Measurements from ENCODE around the gene TDRD6.

The TDRD6 gene

DNA sequence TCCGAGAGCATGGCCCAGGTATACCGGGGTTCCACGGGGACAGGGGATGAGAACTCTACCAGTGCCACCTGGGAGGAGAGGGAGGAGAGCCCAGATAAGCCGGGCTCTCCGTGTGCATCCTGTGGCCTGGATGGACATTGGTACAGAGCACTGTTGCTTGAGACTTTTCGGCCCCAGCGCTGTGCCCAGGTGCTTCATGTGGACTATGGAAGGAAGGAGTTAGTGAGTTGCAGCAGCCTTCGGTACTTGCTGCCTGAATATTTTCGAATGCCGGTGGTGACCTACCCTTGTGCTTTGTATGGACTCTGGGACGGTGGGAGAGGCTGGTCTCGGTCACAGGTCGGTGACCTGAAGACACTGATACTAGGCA is 1.3 kb downstream of the TDRD6 start:
- H3K9me3 ChIP-seq (ENCODE audit: insufficient read depth, low read depth, low read length), result no peaks in the 10 kb centered on the region
- H3K4me1 ChIP-seq (ENCODE audit: insufficient read depth, low read length), result no peaks in the 10 kb centered on the region
- H3K4me3 ChIP-seq (ENCODE audit: low read length), result no peak overlapping the region
- no peaks in the 10 kb centered on the region for H3K36me3 ChIP-seq (ENCODE audit: insufficient read depth, low read depth, low read length)
- no peak overlapping the region for H3K27ac ChIP-seq (ENCODE audit: low read length)
- no peaks in the 10 kb centered on the region for H3K27me3 ChIP-seq (ENCODE audit: insufficient read depth, low read length)
- H3K9ac ChIP-seq (ENCODE audit: low read depth, low read length), result no peak overlapping the region

DNA sequence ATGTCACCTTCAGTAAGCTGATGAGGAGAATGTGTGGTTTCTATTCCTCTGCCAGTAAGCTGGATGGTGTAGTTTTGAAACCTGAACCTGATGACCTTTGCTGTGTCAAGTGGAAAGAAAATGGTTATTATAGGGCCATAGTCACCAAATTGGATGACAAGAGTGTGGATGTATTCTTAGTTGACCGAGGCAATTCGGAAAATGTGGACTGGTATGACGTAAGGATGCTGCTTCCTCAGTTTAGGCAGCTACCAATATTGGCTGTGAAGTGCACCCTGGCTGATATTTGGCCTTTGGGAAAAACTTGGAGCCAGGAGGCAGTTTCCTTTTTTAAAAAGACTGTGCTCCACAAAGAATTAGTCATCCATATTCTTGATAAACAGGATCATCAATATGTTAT is 2.0 kb downstream of the TDRD6 start:
- H3K4me3 ChIP-seq (ENCODE audit: low read length), result no peak overlapping the region
- H3K4me1 ChIP-seq (ENCODE audit: insufficient read depth, low read length), result no peaks in the 10 kb centered on the region
- H3K27me3 ChIP-seq (ENCODE audit: insufficient read depth, low read length), result no peaks in the 10 kb centered on the region
- no peaks in the 10 kb centered on the region for H3K9me3 ChIP-seq (ENCODE audit: insufficient read depth, low read depth, low read length)
- no peaks in the 10 kb centered on the region for H3K36me3 ChIP-seq (ENCODE audit: insufficient read depth, low read depth, low read length)
- H3K9ac ChIP-seq (ENCODE audit: low read depth, low read length), result no peak overlapping the region
- no peak overlapping the region for H3K27ac ChIP-seq (ENCODE audit: low read length)

DNA sequence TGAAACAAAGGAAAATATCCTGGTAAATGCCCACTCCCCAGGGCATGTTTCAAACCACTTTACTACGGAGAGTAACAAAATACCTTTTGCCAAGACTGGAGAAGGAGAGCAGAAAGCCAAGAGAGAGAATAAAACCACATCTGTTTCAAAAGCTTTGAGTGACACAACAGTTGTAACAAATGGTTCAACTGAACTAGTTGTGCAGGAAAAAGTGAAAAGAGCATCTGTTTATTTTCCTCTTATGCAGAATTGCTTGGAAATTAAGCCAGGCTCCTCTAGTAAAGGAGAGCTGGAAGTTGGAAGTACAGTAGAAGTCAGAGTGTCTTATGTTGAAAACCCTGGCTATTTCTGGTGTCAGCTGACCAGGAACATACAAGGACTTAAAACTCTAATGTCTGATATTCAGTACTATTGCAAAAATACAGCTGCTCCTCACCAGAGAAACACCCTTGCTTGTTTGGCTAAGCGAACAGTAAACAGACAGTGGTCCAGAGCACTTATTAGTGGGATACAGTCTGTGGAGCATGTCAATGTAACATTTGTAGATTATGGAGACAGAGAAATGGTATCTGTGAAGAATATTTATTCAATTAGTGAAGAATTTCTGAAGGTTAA is 2.6 kb downstream of the TDRD6 start:
- H3K4me1 ChIP-seq (ENCODE audit: insufficient read depth, low read length), result no peaks in the 10 kb centered on the region
- no peaks in the 10 kb centered on the region for H3K9me3 ChIP-seq (ENCODE audit: insufficient read depth, low read depth, low read length)
- no peak overlapping the region for H3K9ac ChIP-seq (ENCODE audit: low read depth, low read length)
- no peak overlapping the region for H3K27ac ChIP-seq (ENCODE audit: low read length)
- no peak overlapping the region for H3K4me3 ChIP-seq (ENCODE audit: low read length)
- no peaks in the 10 kb centered on the region for H3K36me3 ChIP-seq (ENCODE audit: insufficient read depth, low read depth, low read length)
- no peaks in the 10 kb centered on the region for H3K27me3 ChIP-seq (ENCODE audit: insufficient read depth, low read length)

DNA sequence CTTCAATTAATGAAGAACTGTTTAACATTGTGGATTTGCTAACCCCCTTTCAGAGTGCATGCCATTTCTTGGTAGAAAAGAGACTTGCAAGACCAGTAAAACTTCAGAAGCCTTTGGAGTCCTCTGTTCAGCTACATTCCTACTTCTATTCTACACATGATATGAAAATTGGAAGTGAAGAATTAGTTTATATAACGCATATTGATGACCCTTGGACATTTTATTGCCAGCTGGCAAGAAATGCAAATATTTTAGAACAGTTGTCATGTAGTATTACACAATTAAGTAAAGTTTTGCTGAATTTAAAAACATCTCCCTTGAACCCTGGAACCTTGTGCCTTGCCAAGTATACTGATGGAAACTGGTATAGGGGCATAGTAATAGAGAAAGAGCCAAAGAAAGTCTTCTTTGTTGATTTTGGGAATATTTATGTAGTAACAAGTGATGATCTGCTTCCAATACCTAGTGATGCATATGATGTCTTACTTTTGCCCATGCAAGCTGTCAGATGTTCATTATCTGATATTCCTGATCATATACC is 3.3 kb downstream of the TDRD6 start:
- Histone ChIP-seq H3K27ac (ENCODE audit: low read length) (no peak overlapping the region), H3K36me3 (ENCODE audit: insufficient read depth, low read depth, low read length) (no peaks in the 10 kb centered on the region), H3K9me3 (ENCODE audit: insufficient read depth, low read depth, low read length) (no peaks in the 10 kb centered on the region), H3K27me3 (ENCODE audit: insufficient read depth, low read length) (no peaks in the 10 kb centered on the region), H3K9ac (ENCODE audit: low read depth, low read length) (no peak overlapping the region), H3K4me1 (ENCODE audit: insufficient read depth, low read length) (no peaks in the 10 kb centered on the region), H3K4me3 (ENCODE audit: low read length) (no peak overlapping the region)

DNA sequence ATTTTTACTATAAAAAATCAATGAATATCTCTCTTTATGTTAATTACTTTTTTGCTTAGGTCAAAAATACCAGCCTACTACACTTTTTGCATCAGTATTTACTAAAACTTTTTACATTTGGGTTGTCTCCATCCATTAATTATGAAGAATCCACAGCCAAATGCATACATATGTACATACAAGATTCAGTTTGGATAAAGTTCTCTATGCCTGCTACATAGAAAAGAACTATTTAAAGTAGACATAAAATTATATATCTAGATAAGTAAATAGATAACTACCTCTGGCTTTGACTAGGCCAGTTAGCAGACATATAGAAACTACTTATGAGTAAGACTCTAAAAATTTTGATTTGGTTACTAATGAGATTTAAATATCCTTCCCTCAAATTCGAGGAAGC is 12.3 kb downstream of the TDRD6 start:
- Histone ChIP-seq H3K36me3 (ENCODE audit: insufficient read depth, low read depth, low read length) (no peaks in the 10 kb centered on the region), H3K9ac (ENCODE audit: low read depth, low read length) (no peak overlapping the region), H3K27ac (ENCODE audit: low read length) (no peak overlapping the region), H3K9me3 (ENCODE audit: insufficient read depth, low read depth, low read length) (no peaks in the 10 kb centered on the region), H3K4me3 (ENCODE audit: low read length) (no peak overlapping the region), H3K27me3 (ENCODE audit: insufficient read depth, low read length) (no peaks in the 10 kb centered on the region), H3K4me1 (ENCODE audit: insufficient read depth, low read length) (no peaks in the 10 kb centered on the region)

DNA sequence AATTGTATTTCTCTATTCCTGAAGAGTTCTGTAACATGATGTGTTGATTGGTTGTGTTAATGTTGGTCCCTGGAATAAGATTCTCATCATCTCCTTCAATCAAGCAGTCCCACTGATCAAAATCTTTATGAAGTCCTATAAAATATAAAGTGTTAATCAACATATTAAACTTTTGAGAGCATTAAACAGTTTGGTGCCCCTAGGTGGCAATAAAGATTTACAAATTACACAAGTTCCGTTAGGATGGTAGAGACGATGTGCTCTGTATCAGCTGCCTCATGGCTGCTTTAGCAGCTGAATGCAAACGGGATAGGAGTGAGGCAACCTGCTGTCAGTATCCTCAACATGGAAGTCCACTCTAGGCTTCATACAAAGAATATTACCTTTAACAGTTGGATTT is 16.9 kb downstream of the TDRD6 start:
- H3K9ac ChIP-seq (ENCODE audit: low read depth, low read length), result no peak overlapping the region
- no peak overlapping the region for H3K4me3 ChIP-seq (ENCODE audit: low read length)
- no peaks in the 10 kb centered on the region for H3K4me1 ChIP-seq (ENCODE audit: insufficient read depth, low read length)
- no peaks in the 10 kb centered on the region for H3K36me3 ChIP-seq (ENCODE audit: insufficient read depth, low read depth, low read length)
- H3K9me3 ChIP-seq (ENCODE audit: insufficient read depth, low read depth, low read length), result no peaks in the 10 kb centered on the region
- H3K27me3 ChIP-seq (ENCODE audit: insufficient read depth, low read length), result no peaks in the 10 kb centered on the region
- H3K27ac ChIP-seq (ENCODE audit: low read length), result no peak overlapping the region

DNA sequence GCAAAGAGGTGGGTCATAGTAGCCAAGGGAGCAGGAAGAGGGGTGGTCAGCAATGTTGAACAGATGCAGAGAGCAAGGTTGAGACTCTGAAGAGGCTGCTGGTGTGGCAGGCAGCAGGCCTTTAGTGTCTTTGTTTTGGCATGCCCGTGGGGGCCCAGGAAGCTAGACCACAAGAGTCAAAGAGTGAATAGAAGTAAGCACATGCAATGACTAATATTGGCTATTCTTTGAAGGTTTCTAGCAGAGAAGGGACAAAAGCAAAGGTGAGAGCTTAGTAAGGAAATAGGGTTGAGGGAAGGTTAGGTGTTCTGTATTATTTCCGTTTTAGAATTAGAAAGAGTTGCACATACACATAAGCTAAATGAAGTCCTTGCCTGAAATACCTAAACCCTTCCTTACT is 18.8 kb downstream of the TDRD6 start:
- Histone ChIP-seq H3K27me3 (ENCODE audit: insufficient read depth, low read length) (no peaks in the 10 kb centered on the region), H3K27ac (ENCODE audit: low read length) (no peak overlapping the region)

DNA sequence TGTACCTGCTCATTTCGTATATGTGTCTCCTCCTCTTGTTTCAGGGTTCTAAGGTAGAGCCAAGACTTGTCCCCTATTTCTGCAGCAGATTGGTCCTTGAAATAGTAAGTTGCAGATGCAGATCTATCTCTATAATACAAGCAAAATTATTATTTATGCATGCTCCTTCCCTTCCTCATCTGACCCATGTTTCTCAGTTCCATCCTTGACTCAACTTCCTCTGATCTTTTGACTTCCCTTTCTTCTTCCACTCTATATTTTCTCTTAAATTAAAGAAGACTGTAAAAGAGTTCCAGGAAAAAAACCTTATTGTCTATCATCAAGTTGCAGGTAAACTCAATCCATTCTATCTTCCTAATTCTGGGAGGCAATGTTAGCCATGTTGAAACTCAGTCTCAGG is 23.8 kb downstream of the TDRD6 start:
- no peak overlapping the region for H3K9ac ChIP-seq (ENCODE audit: low read depth, low read length)
- H3K4me3 ChIP-seq (ENCODE audit: low read length), result no peak overlapping the region
- no peaks in the 10 kb centered on the region for H3K27me3 ChIP-seq (ENCODE audit: insufficient read depth, low read length)
- H3K36me3 ChIP-seq (ENCODE audit: insufficient read depth, low read depth, low read length), result no peaks in the 10 kb centered on the region
- no peaks in the 10 kb centered on the region for H3K4me1 ChIP-seq (ENCODE audit: insufficient read depth, low read length)
- no peaks in the 10 kb centered on the region for H3K9me3 ChIP-seq (ENCODE audit: insufficient read depth, low read depth, low read length)
- H3K27ac ChIP-seq (ENCODE audit: low read length), result no peak overlapping the region

More for the DNA sequence above, 18.8 kb downstream of the TDRD6 start:
- no peak overlapping the region for H3K9ac ChIP-seq (ENCODE audit: low read depth, low read length)
- H3K36me3 ChIP-seq (ENCODE audit: insufficient read depth, low read depth, low read length), result no peaks in the 10 kb centered on the region
- no peaks in the 10 kb centered on the region for H3K4me1 ChIP-seq (ENCODE audit: insufficient read depth, low read length)
- no peaks in the 10 kb centered on the region for H3K9me3 ChIP-seq (ENCODE audit: insufficient read depth, low read depth, low read length)
- no peak overlapping the region for H3K4me3 ChIP-seq (ENCODE audit: low read length)

DNA sequence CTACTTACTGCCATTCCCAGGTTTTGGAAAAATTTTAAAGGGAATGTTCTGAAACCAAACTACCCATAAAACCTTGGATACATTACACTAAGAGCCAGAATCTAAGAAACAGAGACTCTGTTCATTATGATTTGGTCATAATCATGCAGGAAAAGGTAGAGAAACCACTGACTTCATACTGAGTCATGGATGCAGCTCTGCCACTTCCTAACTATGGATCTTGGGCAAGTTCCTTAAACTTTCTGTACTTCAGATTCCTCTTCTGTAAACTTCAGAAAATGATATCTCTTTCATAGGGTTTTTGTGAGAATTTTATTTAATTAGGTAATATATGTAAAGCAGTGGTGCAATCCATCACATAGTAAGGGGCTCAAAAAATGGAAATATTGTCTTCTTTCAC is 27.5 kb downstream of the TDRD6 start:
- no peaks in the 10 kb centered on the region for H3K27me3 ChIP-seq (ENCODE audit: insufficient read depth, low read length)
- no peaks in the 10 kb centered on the region for H3K36me3 ChIP-seq (ENCODE audit: insufficient read depth, low read depth, low read length)
- no peak overlapping the region for H3K4me3 ChIP-seq (ENCODE audit: low read length)
- H3K27ac ChIP-seq (ENCODE audit: low read length), result no peak overlapping the region
- no peak overlapping the region for H3K9ac ChIP-seq (ENCODE audit: low read depth, low read length)
- no peaks in the 10 kb centered on the region for H3K9me3 ChIP-seq (ENCODE audit: insufficient read depth, low read depth, low read length)
- H3K4me1 ChIP-seq (ENCODE audit: insufficient read depth, low read length), result no peaks in the 10 kb centered on the region

DNA sequence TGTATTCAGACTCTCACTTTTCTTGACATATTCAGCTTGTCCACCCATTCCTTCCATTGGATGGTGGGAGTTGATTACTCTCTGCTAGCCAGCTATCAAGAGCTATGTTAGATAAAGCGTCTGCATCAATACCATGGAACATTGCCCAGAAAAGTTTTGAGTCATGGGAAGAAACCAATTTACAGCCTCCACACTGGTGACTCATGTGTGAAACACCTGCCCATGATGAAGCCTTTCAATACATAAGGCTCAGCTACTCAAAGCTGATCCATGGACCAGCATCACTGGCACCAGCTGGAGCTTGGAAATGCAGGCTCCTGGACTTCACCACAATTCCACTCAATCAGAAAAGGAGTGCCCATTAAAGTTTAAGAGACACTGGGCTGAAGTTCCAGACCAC is 31.4 kb downstream of the TDRD6 start:
- H3K36me3 ChIP-seq (ENCODE audit: insufficient read depth, low read depth, low read length), result no peaks in the 10 kb centered on the region
- no peaks in the 10 kb centered on the region for H3K4me1 ChIP-seq (ENCODE audit: insufficient read depth, low read length)
- no peak overlapping the region for H3K27ac ChIP-seq (ENCODE audit: low read length)
- no peaks in the 10 kb centered on the region for H3K27me3 ChIP-seq (ENCODE audit: insufficient read depth, low read length)
- H3K4me3 ChIP-seq (ENCODE audit: low read length), result no peak overlapping the region
- no peaks in the 10 kb centered on the region for H3K9me3 ChIP-seq (ENCODE audit: insufficient read depth, low read depth, low read length)
- H3K9ac ChIP-seq (ENCODE audit: low read depth, low read length), result no peak overlapping the region

DNA sequence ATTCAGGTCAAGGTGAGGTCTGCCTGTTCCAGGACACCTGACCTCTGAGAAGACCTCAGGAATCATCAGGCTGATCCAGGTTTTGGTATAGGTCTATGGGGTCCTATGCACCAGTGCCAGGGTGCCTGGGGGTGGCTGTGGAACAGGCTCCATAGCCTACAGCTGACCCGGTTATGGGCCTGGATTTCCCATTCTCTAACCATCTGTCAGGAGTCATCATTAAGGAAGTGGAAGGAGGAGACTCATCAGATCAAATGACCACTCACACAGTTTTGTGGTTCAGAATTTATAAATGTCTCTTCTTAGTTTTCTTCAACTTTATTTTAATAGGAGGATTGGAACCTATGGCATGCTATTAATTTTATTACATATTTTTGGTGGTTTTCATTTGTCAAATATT is 32.7 kb downstream of the TDRD6 start:
- no peak overlapping the region for H3K4me3 ChIP-seq (ENCODE audit: low read length)
- no peaks in the 10 kb centered on the region for H3K27me3 ChIP-seq (ENCODE audit: insufficient read depth, low read length)
- H3K36me3 ChIP-seq (ENCODE audit: insufficient read depth, low read depth, low read length), result no peaks in the 10 kb centered on the region
- H3K27ac ChIP-seq (ENCODE audit: low read length), result no peak overlapping the region
- H3K9ac ChIP-seq (ENCODE audit: low read depth, low read length), result no peak overlapping the region
- H3K4me1 ChIP-seq (ENCODE audit: insufficient read depth, low read length), result no peaks in the 10 kb centered on the region
- no peaks in the 10 kb centered on the region for H3K9me3 ChIP-seq (ENCODE audit: insufficient read depth, low read depth, low read length)

DNA sequence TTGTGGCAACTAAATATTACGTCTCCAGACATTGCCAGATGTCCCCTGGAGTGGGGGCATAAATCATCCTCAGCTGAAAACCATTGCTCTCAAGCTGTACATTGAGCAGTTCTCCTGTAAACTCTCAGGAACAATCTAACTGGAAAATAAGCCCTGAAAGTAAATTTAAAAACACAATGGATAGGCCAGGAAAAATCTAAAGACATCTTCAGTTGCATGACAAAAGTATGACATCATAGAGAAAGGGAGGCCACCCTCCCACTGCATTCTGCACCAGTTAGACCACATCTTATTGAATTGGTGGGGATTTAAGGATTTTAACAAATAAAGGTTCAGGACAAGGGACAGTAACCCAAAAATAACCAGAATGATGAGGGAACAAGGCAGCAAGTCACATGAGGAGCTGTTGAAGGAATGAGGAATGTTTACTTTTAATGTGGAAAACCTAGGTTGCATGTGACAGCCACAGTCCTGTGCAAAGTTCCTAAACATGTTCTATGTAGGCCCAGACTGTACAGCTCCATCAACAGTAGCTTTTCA is 42.2 kb downstream of the TDRD6 start:
- H3K36me3 ChIP-seq (ENCODE audit: insufficient read depth, low read depth, low read length), result no peaks in the 10 kb centered on the region
- H3K27me3 ChIP-seq (ENCODE audit: insufficient read depth, low read length), result peaks cover 19% of the 10 kb centered on the region
- H3K27ac ChIP-seq (ENCODE audit: low read length), result no peak overlapping the region
- H3K4me3 ChIP-seq (ENCODE audit: low read length), result no peak overlapping the region
- H3K9ac ChIP-seq (ENCODE audit: low read depth, low read length), result no peak overlapping the region
- H3K4me1 ChIP-seq (ENCODE audit: insufficient read depth, low read length), result 0 out of 2 replicates have a peak, but pooled peaks cover 3% of the 10 kb centered on the region
- H3K9me3 ChIP-seq (ENCODE audit: insufficient read depth, low read depth, low read length), result no peaks in the 10 kb centered on the region

Measured in iPS-20b (cell line).